GM12878 (cell line): ENCODE measurements around the gene PSME3IP1. TPM values are rescaled to one million over a fixed set of nuclear protein-coding genes. Genes with fewer than 3 reads are reported as not detected.

Source experiments
- ATAC-seq: fragments of 200-7000 bp; cut with Tn5 transposase; 3 replicates; pipeline ENCODE4 v1.9.1; 2020; ENCODE audit warnings: mild to moderate bottlenecking, moderate library complexity
- BruUV-seq: library from RNA; stranded (reverse); fragments of 400-500 nt; replicated peaks from 2 replicates; lab custom pipeline; 2021; lab: Mats Ljungman, UMichigan
- CTCF ChIA-PET: fragments of 300-600 bp; sonication (Branson Sonifier 250); formaldehyde crosslinking; extraction: SDS; loops from one replicate; lab custom pipeline; 2021; ENCODE audit warnings: inconsistent platforms; lab: Yijun Ruan, JAX
- POLR2A ChIA-PET: fragments of 350-600 bp; formaldehyde crosslinking; extraction: SDS; loops from one replicate; lab custom pipeline; 2021; ENCODE audit warnings: inconsistent platforms; lab: Charles Lee
- RAD21 ChIA-PET: fragments of 300-600 bp; sonication (Branson Sonifier 250); formaldehyde crosslinking; loops from one replicate; lab custom pipeline; 2023; ENCODE audit warnings: antibody characterized with exemption; ENCODE audit not compliant: unreplicated experiment; lab: Charles Lee
- SMC1A ChIA-PET: fragments of 300-600 bp; sonication (Branson Sonifier 250); formaldehyde crosslinking; loops from one replicate; lab custom pipeline; 2023; ENCODE audit not compliant: unreplicated experiment, uncharacterized antibody; lab: Charles Lee
- DNase-seq: peaks from one replicate; pipeline ENCODE4 v3.0.0-alpha.2; 2011; ENCODE audit warnings: low read depth, low spot score
- FAIRE-seq: peaks from 3 replicates; lab custom pipeline; 2011; peaks lifted over from hg19 to GRCh38; lab: Jason Lieb, UNC
- H2AFZ ChIP-seq: 2 replicates; pipeline ENCODE4 v1.6.0; 2011; ENCODE audit warnings: low read depth, low read length, control low read depth; ENCODE audit not compliant: control insufficient read depth
- H3K27ac ChIP-seq: 2 replicates; pipeline ENCODE4 v1.5.1; 2011; ENCODE audit warnings: control low read depth; ENCODE audit not compliant: control insufficient read depth, insufficient read depth
- H3K27me3 ChIP-seq, 2 experiments: replicated peaks in 1 of 2; 2 replicates each; pipeline versions ENCODE4 v1.6.0 to v1.6.1; 2011; ENCODE audit warnings: low read length in 1 of 2; ENCODE audit not compliant: control insufficient read depth in 2 of 2, insufficient read depth in 2 of 2
- H3K36me3 ChIP-seq, 2 experiments: 2 replicates each; pipeline ENCODE4 v1.5.1; 2011; ENCODE audit warnings: low read length in 1 of 2; ENCODE audit not compliant: control insufficient read depth in 2 of 2, insufficient read depth in 2 of 2
- H3K4me1 ChIP-seq: 2 replicates; pipeline ENCODE4 v1.6.1; 2011; ENCODE audit warnings: mild to moderate bottlenecking, low read length, moderate library complexity, mixed read lengths; ENCODE audit not compliant: control insufficient read depth, insufficient read depth
- H3K4me2 ChIP-seq: 2 replicates; pipeline ENCODE4 v1.6.0; 2011; ENCODE audit warnings: control low read depth; ENCODE audit not compliant: control insufficient read depth, insufficient read depth
- H3K4me3 ChIP-seq: fragments of 200-600 bp; sonication (generic); 2 replicates; pipeline ENCODE4 v1.5.1; 2016
- H3K79me2 ChIP-seq: 2 replicates; pipeline ENCODE4 v1.6.0; 2011; ENCODE audit warnings: low read length; ENCODE audit not compliant: control insufficient read depth, insufficient read depth
- H3K9ac ChIP-seq: 2 replicates; pipeline ENCODE4 v1.8.0; 2011; ENCODE audit warnings: low read length, control low read depth, mixed read lengths; ENCODE audit not compliant: control insufficient read depth, insufficient read depth
- H3K9me3 ChIP-seq: replicated peaks from 3 replicates; pipeline ENCODE4 v1.5.1; 2011; ENCODE audit warnings: mild to moderate bottlenecking, low read length; ENCODE audit not compliant: control insufficient read depth, insufficient read depth
- H4K20me1 ChIP-seq: 2 replicates; pipeline ENCODE4 v1.6.0; 2011; ENCODE audit not compliant: control insufficient read depth, insufficient read depth
- CBFB ChIP-seq: IDR thresholded peaks from 2 replicates; pipeline ENCODE4 v1.6.1; 2016; ENCODE audit warnings: antibody characterized with exemption, low read depth
- ESRRA ChIP-seq: IDR thresholded peaks from 2 replicates; pipeline ENCODE4 v1.6.1; 2012; ENCODE audit warnings: mild to moderate bottlenecking, low read length, improper control_type of control experiment
- MTA3 ChIP-seq: IDR thresholded peaks from 2 replicates; pipeline ENCODE4 v1.6.1; 2012; ENCODE audit warnings: low read length, inconsistent platforms, borderline replicate concordance
- ZNF24 ChIP-seq: fragments of 450-650 bp; IDR thresholded peaks from 2 replicates; pipeline ENCODE4 v1.6.1; 2017; ENCODE audit warnings: antibody characterized with exemption, mild to moderate bottlenecking
- WGBS: methylation state at CpG from one replicate; pipeline ENCODE4 v1.1.6; 2016; ENCODE audit warnings: low lambda C conversion rate; ENCODE audit not compliant: insufficient replicate concordance, insufficient coverage; ENCODE audit errors: missing lambda C conversion rate; 5-methylcytosine and 5-hydroxymethylcytosine counted together
- in situ Hi-C: fragments of 300-500 bp; cut with MboI; formaldehyde crosslinking; loops from 9 replicates; pipeline ENCODE4 v1.14.3; 2018; ENCODE audit warnings: mixed read lengths
- intact Hi-C: fragments of 100-400 bp; cut with micrococcal nuclease; formaldehyde crosslinking; loops from one replicate; pipeline ENCODE4 v1.14.2; 2022; ENCODE audit not compliant: unreplicated experiment
- polyA plus RNA-seq, 11 experiments: library from polyadenylated mRNA; depleted of rRNA in 4 of 11; unstranded in 6 of 11; stranded (reverse) in 5 of 11; fragments of >200 nt; fragmentation: Nextera tagmentation in 4 of 11; fragmentation: Illumina TruSeq in 1 of 11; extraction: Ambion mirVana in 4 of 11; extraction: Trizol in 1 of 11; gene quantifications; 1 replicate in 1 of 11; 2 replicates in 10 of 11; pipeline versions ENCODE4 v1.2.1 to v1.2.3, GENCODE V29; 2011 to 2016; ENCODE audit warnings: inconsistent platforms in 2 of 11, missing spikeins in 2 of 11, low read depth in 1 of 11
- total RNA-seq, 4 experiments: library from RNA; depleted of rRNA in 3 of 4; stranded (reverse); fragments of >200 nt in 3 of 4; fragmentation: Illumina TruSeq in 1 of 4; extraction: Trizol in 1 of 4; gene quantifications; 2 replicates each; pipeline versions ENCODE4 v1.2.1 to v1.2.3, GENCODE V29; 2013 to 2021
- TF ChIP-seq, protein P1 (sequence below): fragments of 450-650 bp; IDR thresholded peaks from 2 replicates; pipeline ENCODE4 v1.6.1; 2017; ENCODE audit warnings: low read depth, mild to moderate bottlenecking, moderate library complexity

Gene PSME3IP1
- total and polyA plus RNA-seq, 10 of the 15 experiments (the other 5 are each of a cell fraction or from before 2014, with no cell fraction given), result 67.9 to 174 (median 111) TPM

GRCh38 chr16:57208926-57209325 lies 23.1 kb upstream of the PSME3IP1 start:
- Histone ChIP-seq H3K79me2 (no peaks in the 10 kb centered on the region), H3K36me3 (peaks cover 10 to 35% of the 10 kb centered on the region in 2 experiments), H3K4me2 (no peak overlapping the region), H3K27me3 (no peaks in the 10 kb centered on the region), H3K4me3 (no peak overlapping the region), H3K9me3 (peaks cover 2% of the 10 kb centered on the region; the same call in 1 of the 3 replicates), H3K27ac (no peak overlapping the region), H2AFZ (no peak overlapping the region), H3K9ac (no peak overlapping the region), H3K4me1 (no peaks in the 10 kb centered on the region), H4K20me1 (0 out of 2 replicates have a peak, but pooled peaks cover 3% of the 10 kb centered on the region)
- DNase-seq, result no peak
- WGBS, result 93% methylated on average over 1 of the region's 1 CpG
- CTCF ChIA-PET, result no interaction called here
- BruUV-seq, result no TSS peak
- RAD21 ChIA-PET, result no interaction called here
- SMC1A ChIA-PET, result no interaction called here
- no peak for ATAC-seq
- FAIRE-seq, result no peak
- intact Hi-C loops, result no loop called here
- POLR2A ChIA-PET, result no interaction called here
- TF ChIP-seq ZNF24 (no peak), CBFB (no peak), MTA3 (no peak), ESRRA (no peak)
- TF ChIP-seq, protein P1, sequence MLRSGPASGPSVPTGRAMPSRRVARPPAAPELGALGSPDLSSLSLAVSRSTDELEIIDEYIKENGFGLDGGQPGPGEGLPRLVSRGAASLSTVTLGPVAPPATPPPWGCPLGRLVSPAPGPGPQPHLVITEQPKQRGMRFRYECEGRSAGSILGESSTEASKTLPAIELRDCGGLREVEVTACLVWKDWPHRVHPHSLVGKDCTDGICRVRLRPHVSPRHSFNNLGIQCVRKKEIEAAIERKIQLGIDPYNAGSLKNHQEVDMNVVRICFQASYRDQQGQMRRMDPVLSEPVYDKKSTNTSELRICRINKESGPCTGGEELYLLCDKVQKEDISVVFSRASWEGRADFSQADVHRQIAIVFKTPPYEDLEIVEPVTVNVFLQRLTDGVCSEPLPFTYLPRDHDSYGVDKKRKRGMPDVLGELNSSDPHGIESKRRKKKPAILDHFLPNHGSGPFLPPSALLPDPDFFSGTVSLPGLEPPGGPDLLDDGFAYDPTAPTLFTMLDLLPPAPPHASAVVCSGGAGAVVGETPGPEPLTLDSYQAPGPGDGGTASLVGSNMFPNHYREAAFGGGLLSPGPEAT, result no peak
- TF ChIP-seq, all 136 proteins: peak for 0
- in situ Hi-C loops, result loop anchor here (25.0 kb wide), 1 partner anchor 1353 kb away; no protein-coding TSS in a partner anchor
